A549 (cell line): Measurements from ENCODE around the gene ADH4. TPM values are rescaled to one million over a fixed set of nuclear protein-coding genes. Genes with fewer than 3 reads are reported as not detected.

Experiments
- ATAC-seq, 2 experiments: fragments of 200-7000 bp in 1 of 2; fragments of >200 bp in 1 of 2; cut with Nextera tagmentation in 1 of 2; cut with Tn5 transposase in 1 of 2; 3 replicates each; pipeline versions ENCODE4 v1.8.0 to v1.9.1; 2018 to 2020; ENCODE audit warnings: mild to moderate bottlenecking in 1 of 2, moderate library complexity in 1 of 2
- CTCF ChIA-PET: fragments of 300-600 bp; sonication (Branson Sonifier 250); formaldehyde crosslinking; extraction: SDS; loops from one replicate; lab custom pipeline; 2021; ENCODE audit warnings: antibody characterized with exemption, inconsistent platforms; lab: Yijun Ruan, JAX
- POLR2A ChIA-PET: fragments of 350-600 bp; formaldehyde crosslinking; extraction: SDS; loops from one replicate; lab custom pipeline; 2021; ENCODE audit warnings: antibody characterized with exemption, inconsistent platforms; lab: Yijun Ruan, JAX
- DNase-seq, 2 experiments: peaks; one replicate each; pipeline versions ENCODE4 v3.0.0 to v3.0.0-alpha.2; 2011 to 2016; ENCODE audit warnings: low read depth in 1 of 2, low spot score in 1 of 2
- FAIRE-seq: peaks from 2 replicates; lab custom pipeline; 2011; peaks lifted over from hg19 to GRCh38; lab: Jason Lieb, UNC
- H3K27ac ChIP-seq, 2 experiments: fragments of >200 bp; sonication (Bioruptor Twin); formaldehyde crosslinking; 3 replicates each; pipeline ENCODE4 v1.5.1; 2016 to 2017
- H3K4me1 ChIP-seq: fragments of >200 bp; sonication (Bioruptor Twin); formaldehyde crosslinking; 3 replicates; pipeline ENCODE4 v1.6.1; 2016
- H3K4me2 ChIP-seq: fragments of >200 bp; sonication (Bioruptor Twin); formaldehyde crosslinking; 3 replicates; pipeline ENCODE4 v1.6.1; 2016
- H3K4me3 ChIP-seq: fragments of >200 bp; sonication (Bioruptor Twin); formaldehyde crosslinking; 3 replicates; pipeline ENCODE4 v1.5.1; 2016
- H3K9me3 ChIP-seq: fragments of >200 bp; sonication (Bioruptor Twin); formaldehyde crosslinking; 3 replicates; pipeline ENCODE4 v1.6.1; 2016
- BHLHE40 ChIP-seq: IDR thresholded peaks from 2 replicates; pipeline ENCODE4 v1.6.1; 2012; ENCODE audit warnings: low read depth, low read length, inconsistent platforms
- CBX2 ChIP-seq: fragments of 200-600 bp; sonication (generic); IDR thresholded peaks from 2 replicates; pipeline ENCODE4 v1.6.1; 2016; ENCODE audit warnings: low read depth, mild to moderate bottlenecking, borderline replicate concordance
- CEBPB ChIP-seq, 2 experiments: fragments of >200 bp in 1 of 2; sonication (Bioruptor Twin) in 1 of 2; formaldehyde crosslinking in 1 of 2; IDR thresholded peaks; 2 replicates each; pipeline ENCODE4 v1.6.1; 2012 to 2016
- FOSL2 ChIP-seq, 2 experiments: fragments of 450-650 bp in 1 of 2; fragments of >200 bp in 1 of 2; sonication (Bioruptor Twin) in 1 of 2; formaldehyde crosslinking; IDR thresholded peaks; 2 replicates each; pipeline versions ENCODE4 v1.5.0 to v1.6.1; 2016 to 2020; ENCODE audit warnings: mild to moderate bottlenecking in 1 of 2, moderate library complexity in 1 of 2
- FOXS1 ChIP-seq: fragments of 250-450 bp; sonication (Bioruptor Pico); IDR thresholded peaks from 2 replicates; pipeline ENCODE4 v1.5.0; 2020; ENCODE audit warnings: mild to moderate bottlenecking, moderate library complexity
- GATA3 ChIP-seq: IDR thresholded peaks from 2 replicates; pipeline ENCODE4 v1.6.1; 2012; ENCODE audit warnings: borderline replicate concordance
- HOXA7 ChIP-seq: fragments of 250-450 bp; sonication (Bioruptor Pico); IDR thresholded peaks from 2 replicates; pipeline ENCODE4 v1.5.0; 2020; ENCODE audit warnings: mild to moderate bottlenecking, moderate library complexity
- MAFK ChIP-seq: fragments of 450-650 bp; IDR thresholded peaks from 2 replicates; pipeline ENCODE4 v1.6.1; 2014; ENCODE audit not compliant: partially characterized antibody
- MAX ChIP-seq: IDR thresholded peaks from 2 replicates; pipeline ENCODE4 v1.6.1; 2012
- MAZ ChIP-seq: fragments of 150-350 bp; IDR thresholded peaks from 2 replicates; pipeline ENCODE4 v1.6.1; 2014; ENCODE audit warnings: antibody characterized with exemption, low read depth, low read length, borderline replicate concordance
- MYC ChIP-seq: IDR thresholded peaks from 2 replicates; pipeline ENCODE4 v1.6.1; 2012; ENCODE audit warnings: mild to moderate bottlenecking, inconsistent platforms, low read length, improper control_type of control experiment, borderline replicate concordance
- NR3C1 ChIP-seq: fragments of >200 bp; sonication (Bioruptor Twin); formaldehyde crosslinking; IDR thresholded peaks from 3 replicates; pipeline ENCODE4 v1.6.1; 2017
- PBX3 ChIP-seq: IDR thresholded peaks from 2 replicates; pipeline ENCODE4 v1.6.1; 2012
- PHF8 ChIP-seq: fragments of 200-600 bp; sonication (generic); IDR thresholded peaks from 2 replicates; pipeline ENCODE4 v1.6.1; 2016; ENCODE audit warnings: low read depth, mild to moderate bottlenecking, antibody characterized with exemption, moderate library complexity, borderline replicate concordance
- POLR2AphosphoS2 ChIP-seq: conservative IDR thresholded peaks from 2 replicates; pipeline ENCODE4 v1.6.1; 2012; ENCODE audit warnings: low read length, improper control_type of control experiment, inconsistent platforms
- RCOR1 ChIP-seq: fragments of 150-350 bp; IDR thresholded peaks from 2 replicates; pipeline ENCODE4 v1.6.1; 2014; ENCODE audit warnings: antibody characterized with exemption, low read length, low read depth
- RNF2 ChIP-seq: fragments of 200-600 bp; sonication (generic); IDR thresholded peaks from 2 replicates; pipeline ENCODE4 v1.6.1; 2016; ENCODE audit warnings: low read depth, mild to moderate bottlenecking, antibody characterized with exemption, moderate library complexity, borderline replicate concordance
- SMC3 ChIP-seq: fragments of >200 bp; sonication (Bioruptor Twin); formaldehyde crosslinking; IDR thresholded peaks from 3 replicates; pipeline ENCODE4 v1.6.1; 2018; ENCODE audit warnings: inconsistent platforms
- TFCP2L1 ChIP-seq: fragments of 250-450 bp; sonication (Bioruptor Pico); IDR thresholded peaks from 2 replicates; pipeline ENCODE4 v1.5.0; 2021; ENCODE audit warnings: mild to moderate bottlenecking
- ZFP36 ChIP-seq: fragments of 450-650 bp; IDR thresholded peaks from 2 replicates; pipeline ENCODE4 v1.6.1; 2014; ENCODE audit warnings: borderline replicate concordance; ENCODE audit not compliant: partially characterized antibody
- WGBS: methylation state at CpG from one replicate; pipeline ENCODE4 v1.1.6; 2017; ENCODE audit errors: missing lambda C conversion rate; 5-methylcytosine and 5-hydroxymethylcytosine counted together
- polyA plus RNA-seq, 4 experiments: library from polyadenylated mRNA; depleted of rRNA in 3 of 4; stranded (reverse); fragments of >200 nt; fragmentation: RNase III in 1 of 4; extraction: RNeasy Plus Mini Kit Qiagen cat#74134 plus additional on column Dnase treatment in 1 of 4; gene quantifications; 2 replicates in 3 of 4; 3 replicates in 1 of 4; pipeline ENCODE4 v1.2.3, GENCODE V29; 2011 to 2017
- TF ChIP-seq, protein P1 (sequence below): fragments of 250-450 bp; sonication (Bioruptor Pico); IDR thresholded peaks from 2 replicates; pipeline ENCODE4 v1.5.0; 2021; ENCODE audit warnings: mild to moderate bottlenecking, moderate library complexity, borderline replicate concordance

Gene ADH4
- polyA plus RNA-seq, 2 of the 4 experiments (the other 2 are of a cell fraction), result 0.16 TPM; not detected in 1

- TF ChIP-seq MAZ, result no peak
- no peak for TF ChIP-seq MAFK
- TF ChIP-seq, protein P1, sequence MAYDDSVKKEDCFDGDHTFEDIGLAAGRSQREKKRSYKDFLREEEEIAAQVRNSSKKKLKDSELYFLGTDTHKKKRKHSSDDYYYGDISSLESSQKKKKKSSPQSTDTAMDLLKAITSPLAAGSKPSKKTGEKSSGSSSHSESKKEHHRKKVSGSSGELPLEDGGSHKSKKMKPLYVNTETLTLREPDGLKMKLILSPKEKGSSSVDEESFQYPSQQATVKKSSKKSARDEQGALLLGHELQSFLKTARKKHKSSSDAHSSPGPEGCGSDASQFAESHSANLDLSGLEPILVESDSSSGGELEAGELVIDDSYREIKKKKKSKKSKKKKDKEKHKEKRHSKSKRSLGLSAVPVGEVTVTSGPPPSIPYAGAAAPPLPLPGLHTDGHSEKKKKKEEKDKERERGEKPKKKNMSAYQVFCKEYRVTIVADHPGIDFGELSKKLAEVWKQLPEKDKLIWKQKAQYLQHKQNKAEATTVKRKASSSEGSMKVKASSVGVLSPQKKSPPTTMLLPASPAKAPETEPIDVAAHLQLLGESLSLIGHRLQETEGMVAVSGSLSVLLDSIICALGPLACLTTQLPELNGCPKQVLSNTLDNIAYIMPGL (CRISPR knock-in tag), result no peak
- no peak for TF ChIP-seq PHF8
- no peak for TF ChIP-seq MAX
- TF ChIP-seq ZFP36, result no peak
- TF ChIP-seq FOXS1, result no peak
- no peak for TF ChIP-seq CEBPB (IDR thresholded peaks at IDR 0.05)
- no peak for TF ChIP-seq HOXA7 (CRISPR knock-in tag)
- no peak for TF ChIP-seq FOSL2 (IDR thresholded peaks at IDR 0.05)
- no peak for TF ChIP-seq FOSL2 (CRISPR knock-in tag; IDR thresholded peaks at IDR 0.05)
- no peak for TF ChIP-seq BHLHE40
- TF ChIP-seq MYC, result no peak
- no peak for TF ChIP-seq PBX3
- TF ChIP-seq TFCP2L1 (CRISPR knock-in tag), result no peak
- TF ChIP-seq GATA3, result no peak
- no peak for TF ChIP-seq RNF2
- no peak for TF ChIP-seq POLR2AphosphoS2
- TF ChIP-seq SMC3, result no peak
- no peak for TF ChIP-seq CBX2
- no peak for FAIRE-seq
- POLR2A ChIA-PET, result no interaction called here
- Histone ChIP-seq H3K9me3 (no peaks in the 10 kb centered on the region), H3K27ac (no peak overlapping the region), H3K4me2 (no peak overlapping the region), H3K4me3 (no peak overlapping the region), H3K4me1 (no peaks in the 10 kb centered on the region)
- CTCF ChIA-PET, result no interaction called here
- 27% methylated on average over 1 of the region's 1 CpG for WGBS
- ATAC-seq, result no peak
- no peak for DNase-seq
Measured at GRCh38 chr4:99144587-99144986, 490 bp upstream of the ADH4 start.

- Histone ChIP-seq H3K4me3 (no peak overlapping the region), H3K4me2 (no peak overlapping the region), H3K4me1 (no peaks in the 10 kb centered on the region), H3K27ac (no peak overlapping the region), H3K9me3 (no peaks in the 10 kb centered on the region)
- ChIA-PET CTCF (no interaction called here), POLR2A (no interaction called here)
- no peak for FAIRE-seq
- DNase-seq, result no peak
- no peak for ATAC-seq
- peak; percentile 41 for TF ChIP-seq MAFK
- TF ChIP-seq ZFP36, result no peak
Measured at GRCh38 chr4:99136329-99136728, 7.8 kb downstream of the ADH4 start.

GRCh38 chr4:99135541-99136162 is 8.4 kb downstream of the ADH4 start:
- H3K4me3 ChIP-seq, result no peak overlapping the region
- no peak for FAIRE-seq
- no peaks in the 10 kb centered on the region for H3K4me1 ChIP-seq
- no peak for TF ChIP-seq RCOR1
- TF ChIP-seq NR3C1, result no peak
- POLR2A ChIA-PET, result no interaction called here
- no peak overlapping the region for H3K27ac ChIP-seq
- no peaks in the 10 kb centered on the region for H3K9me3 ChIP-seq
- 60% methylated on average over 3 of the region's 3 CpGs for WGBS
- DNase-seq, result no peak
- no peak for ATAC-seq
- CTCF ChIA-PET, result no interaction called here
- no peak overlapping the region for H3K4me2 ChIP-seq
